AG04449 (cell line): Measurements from ENCODE around the gene DPYSL4.

ENCODE experiments used
- CTCF ChIA-PET: fragments of 350-600 bp; formaldehyde crosslinking; extraction: SDS; loops from one replicate; lab custom pipeline; 2021; ENCODE audit warnings: antibody characterized with exemption; lab: Yijun Ruan, JAX
- POLR2A ChIA-PET: fragments of 400-600, 350-600 bp; formaldehyde crosslinking; extraction: SDS; loops from one replicate; lab custom pipeline; 2020; ENCODE audit warnings: antibody characterized with exemption, inconsistent platforms; lab: Yijun Ruan, JAX
- DNase-seq: peaks from one replicate; pipeline ENCODE4 v3.0.0-alpha.2; 2010; ENCODE audit warnings: low read depth, low spot score
- H3K4me3 ChIP-seq: 2 replicates; pipeline ENCODE4 v1.5.1; 2011; ENCODE audit warnings: low read depth, mild to moderate bottlenecking, control low read depth, low read length
- CTCF ChIP-seq: IDR thresholded peaks from one replicate; pipeline ENCODE4 v1.5.1; 2011; ENCODE audit warnings: mild to moderate bottlenecking, moderate library complexity, low read length, control low read depth, inconsistent platforms; ENCODE audit not compliant: insufficient read depth; ENCODE audit errors: missing control alignments

Gene DPYSL4

GRCh38 chr10:132166216-132166950, 20.4 kb upstream of the DPYSL4 start:
- CTCF ChIA-PET = interaction anchor here (1.2 kb wide), 1 partner anchor 23 kb away, joined by 3 read pairs; no protein-coding TSS in a partner anchor
- POLR2A ChIA-PET = no interaction called here
- no peak for TF ChIP-seq CTCF
- no peak overlapping the region for H3K4me3 ChIP-seq
- DNase-seq = no peak

GRCh38 chr10:132167041-132167674, 19.6 kb upstream of the DPYSL4 start:
- no peak for DNase-seq
- POLR2A ChIA-PET = no interaction called here
- no peak overlapping the region for H3K4me3 ChIP-seq
- CTCF ChIA-PET = interaction anchor here (1.2 kb wide), 1 partner anchor 24 kb away, joined by 3 read pairs; no protein-coding TSS in a partner anchor
- TF ChIP-seq CTCF = no peak

GRCh38 chr10:132167976-132168375, 18.8 kb upstream of the DPYSL4 start:
- DNase-seq = no peak
- POLR2A ChIA-PET = no interaction called here
- CTCF ChIA-PET = no interaction called here
- no peak for TF ChIP-seq CTCF
- no peak overlapping the region for H3K4me3 ChIP-seq

GRCh38 chr10:132168571-132169030, 18.1 kb upstream of the DPYSL4 start:
- no peak for TF ChIP-seq CTCF
- CTCF ChIA-PET = no interaction called here
- POLR2A ChIA-PET = no interaction called here
- no peak for DNase-seq
- no peak overlapping the region for H3K4me3 ChIP-seq

- TF ChIP-seq CTCF = no peak
- no peak overlapping the region for H3K4me3 ChIP-seq
- DNase-seq = no peak
- CTCF ChIA-PET = no interaction called here
- POLR2A ChIA-PET = no interaction called here
These were observed 17.6 kb upstream of the DPYSL4 start for GRCh38 chr10:132169031-132169765.
